GM21515 (cell line): ENCODE results near the gene PTBP1.
"Not testable (repeated sequence)": the region's sequence is repeated elsewhere in the genome, so short reads cannot be mapped to it uniquely, and the experiment has no call there.

Source experiments
- ATAC-seq: cut with Tn5 transposase; IDR thresholded peaks from one replicate; pipeline ENCODE4 v1.9.1; 2021; ENCODE audit not compliant: unreplicated experiment

The PTBP1 gene

GRCh38 chr19:824885-825284 is 27.6 kb downstream of the PTBP1 start:
- no peak for ATAC-seq

GRCh38 chr19:825897-826644 is 28.8 kb downstream of the PTBP1 start:
- no peak for ATAC-seq

- no peak for ATAC-seq
Measured at GRCh38 chr19:827314-827709, 30.1 kb downstream of the PTBP1 start.

- ATAC-seq, result no peak
Measured at GRCh38 chr19:827710-828321, 30.6 kb downstream of the PTBP1 start, which contains the start of gene AZU1. TSS of gene AZU1 (plus strand) at chr19:827837. CDS start at chr19:827847, 10 bp downstream.

- ATAC-seq, result no peak
Measured at GRCh38 chr19:829129-829758, 32.0 kb downstream of the PTBP1 start.

GRCh38 chr19:831407-832369 is 34.4 kb downstream of the PTBP1 start:
- no peak for ATAC-seq

- no peak for ATAC-seq
Measured at GRCh38 chr19:834216-834615, 37.0 kb downstream of the PTBP1 start.

GRCh38 chr19:835210-835810 is 38.1 kb downstream of the PTBP1 start:
- ATAC-seq, result no peak

- ATAC-seq, result no peak
Measured at GRCh38 chr19:840519-841206, 43.4 kb downstream of the PTBP1 start, which contains the start of gene PRTN3. TSS of gene PRTN3 (plus strand) at chr19:840999. CDS start at chr19:841009, 10 bp downstream.

- not testable (repeated sequence) for ATAC-seq
Measured at GRCh38 chr19:842802-843179, 45.5 kb downstream of the PTBP1 start.

- ATAC-seq, result no peak
Measured at GRCh38 chr19:843180-843835, 46.1 kb downstream of the PTBP1 start.

GRCh38 chr19:843836-844545 is 46.7 kb downstream of the PTBP1 start:
- no peak for ATAC-seq

- no peak for ATAC-seq
Measured at GRCh38 chr19:844546-844971, 47.3 kb downstream of the PTBP1 start.

- no peak for ATAC-seq
Measured at GRCh38 chr19:845707-846521, 48.7 kb downstream of the PTBP1 start.

- ATAC-seq, result no peak
Measured at GRCh38 chr19:848386-848921, 51.2 kb downstream of the PTBP1 start.

- not testable (repeated sequence) for ATAC-seq
Measured at GRCh38 chr19:849195-849594, 51.9 kb downstream of the PTBP1 start.

- ATAC-seq, result no peak
Measured at GRCh38 chr19:850221-850978, 53.1 kb downstream of the PTBP1 start.
